HG02678 (cell line): ENCODE data around the gene CCT6A.
"Not testable (repeated sequence)": the region's sequence is repeated elsewhere in the genome, so short reads cannot be mapped to it uniquely, and the experiment has no call there.

Source experiments
- ATAC-seq: cut with Tn5 transposase; IDR thresholded peaks from one replicate; pipeline ENCODE4 v1.9.1; 2021; ENCODE audit warnings: mild to moderate bottlenecking, moderate library complexity; ENCODE audit not compliant: unreplicated experiment

CCT6A gene, protein sequence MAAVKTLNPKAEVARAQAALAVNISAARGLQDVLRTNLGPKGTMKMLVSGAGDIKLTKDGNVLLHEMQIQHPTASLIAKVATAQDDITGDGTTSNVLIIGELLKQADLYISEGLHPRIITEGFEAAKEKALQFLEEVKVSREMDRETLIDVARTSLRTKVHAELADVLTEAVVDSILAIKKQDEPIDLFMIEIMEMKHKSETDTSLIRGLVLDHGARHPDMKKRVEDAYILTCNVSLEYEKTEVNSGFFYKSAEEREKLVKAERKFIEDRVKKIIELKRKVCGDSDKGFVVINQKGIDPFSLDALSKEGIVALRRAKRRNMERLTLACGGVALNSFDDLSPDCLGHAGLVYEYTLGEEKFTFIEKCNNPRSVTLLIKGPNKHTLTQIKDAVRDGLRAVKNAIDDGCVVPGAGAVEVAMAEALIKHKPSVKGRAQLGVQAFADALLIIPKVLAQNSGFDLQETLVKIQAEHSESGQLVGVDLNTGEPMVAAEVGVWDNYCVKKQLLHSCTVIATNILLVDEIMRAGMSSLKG

GRCh38 chr7:56051339-56052191 lies at the start of gene CCT6A, which contains the start of gene PSPH:
Gene CCT6A (plus strand): TSS chr7:56051765. CDS start chr7:56051849, 84 bp downstream.
Gene PSPH (minus strand): TSS chr7:56051444. CDS start chr7:56021212, 30,232 bp downstream.
- ATAC-seq = peak; percentile 97

GRCh38 chr7:56003749-56004148 lies 47.8 kb upstream of the CCT6A start:
- no peak for ATAC-seq

DNA sequence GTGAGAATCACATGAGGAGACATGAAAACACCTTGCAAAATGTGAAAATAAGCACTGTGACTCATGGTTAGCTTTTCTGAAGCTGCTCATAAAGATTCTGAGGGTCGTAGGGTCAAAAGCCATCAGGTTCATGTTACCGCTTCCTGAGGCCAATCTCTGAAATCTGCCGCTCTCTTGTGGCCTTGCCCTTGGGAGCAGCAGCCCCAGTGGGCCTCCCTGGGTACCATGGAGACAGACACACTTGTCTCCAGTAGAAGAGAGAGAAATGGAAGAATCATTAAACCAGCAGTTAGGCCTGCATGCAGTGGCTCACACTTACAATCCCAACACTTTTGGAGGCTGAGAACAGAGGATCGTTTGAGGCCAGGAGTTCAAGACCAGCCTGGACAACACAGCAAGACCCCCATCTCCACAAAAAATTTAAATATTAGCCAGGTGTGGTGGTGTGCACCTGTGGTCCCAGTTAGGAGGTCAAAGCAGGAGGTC lies 44.4 kb upstream of the CCT6A start:
- ATAC-seq = no peak

- ATAC-seq = no peak
These were observed 43.7 kb upstream of the CCT6A start for GRCh38 chr7:56007891-56008290.

GRCh38 chr7:56009695-56010094 lies 41.9 kb upstream of the CCT6A start:
- no peak for ATAC-seq

DNA sequence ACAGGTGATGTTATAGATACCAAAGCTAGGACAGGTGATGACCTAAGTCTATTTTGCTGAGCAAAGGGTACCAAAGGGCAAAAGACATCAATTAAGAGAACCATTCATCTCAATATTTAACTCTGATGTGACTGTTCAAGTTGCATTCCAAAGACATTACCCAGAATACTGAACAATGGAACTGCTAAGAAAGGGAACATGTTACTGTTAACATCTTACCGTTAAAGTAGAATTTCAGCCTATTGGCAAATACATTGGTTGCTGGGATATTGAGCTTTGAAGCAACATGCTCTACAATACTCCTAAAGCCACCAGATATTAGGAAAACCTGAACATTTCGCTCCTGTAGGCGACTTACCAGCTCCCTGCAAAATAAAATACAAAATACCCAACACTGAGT lies 34.5 kb upstream of the CCT6A start:
- ATAC-seq = not testable (repeated sequence)

DNA sequence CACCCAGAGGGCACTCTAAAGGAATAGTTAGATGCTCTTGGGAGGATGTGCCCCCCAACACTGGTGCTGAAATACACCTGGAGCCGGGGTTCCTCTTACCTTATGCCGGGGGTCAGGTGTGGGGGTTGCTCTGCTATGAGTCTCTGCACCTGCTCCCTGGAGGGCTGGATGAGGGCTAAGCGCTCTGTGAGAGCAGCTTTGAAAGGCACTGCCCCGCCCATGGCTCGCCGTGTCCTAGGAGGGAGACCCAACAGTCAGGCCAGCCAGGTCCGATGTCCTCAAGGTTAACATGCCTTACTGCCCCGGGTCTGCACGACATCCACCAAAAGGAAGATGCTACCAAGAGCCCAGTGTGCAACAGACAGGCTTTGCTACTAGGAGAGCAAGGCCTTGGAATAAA lies 32.1 kb upstream of the CCT6A start:
- ATAC-seq = no peak

DNA sequence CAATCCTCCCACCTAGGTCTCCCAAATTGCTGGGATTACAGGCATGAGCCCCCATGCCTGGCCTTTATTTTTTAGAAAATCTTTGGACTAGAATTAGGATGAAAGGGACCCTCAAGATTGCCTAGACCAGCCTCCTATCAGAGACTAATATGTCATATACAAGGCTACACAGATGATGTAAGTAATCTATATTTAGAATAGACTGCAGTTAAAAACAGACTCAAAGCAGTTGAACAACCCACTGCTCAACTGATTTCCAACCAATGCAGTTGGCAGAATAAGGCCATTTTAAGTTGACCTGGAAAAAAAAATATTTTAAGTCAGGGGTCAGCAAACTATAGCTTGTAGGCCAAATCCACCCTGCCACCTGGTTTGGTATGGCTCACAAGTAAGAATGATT lies 28.1 kb upstream of the CCT6A start:
- no peak for ATAC-seq

DNA sequence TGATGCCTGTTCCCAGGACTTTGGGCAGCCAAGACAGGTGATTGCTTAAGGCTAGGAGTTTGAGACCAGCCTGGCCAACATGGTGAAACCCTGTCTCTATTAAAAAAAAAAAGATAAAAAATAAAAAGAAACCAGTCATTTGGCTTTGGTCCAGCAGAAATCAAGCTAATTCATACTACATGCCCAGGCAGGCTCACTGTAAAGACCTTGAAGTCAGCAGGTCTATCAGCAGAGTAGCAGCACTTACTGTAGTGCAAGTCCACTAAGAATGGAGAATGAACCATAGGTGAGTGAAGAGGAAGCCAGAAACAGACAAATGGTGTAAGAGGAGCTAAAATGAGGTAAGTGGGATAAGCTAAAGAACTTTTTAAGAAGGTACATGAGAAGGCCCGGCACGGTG lies 25.0 kb upstream of the CCT6A start:
- ATAC-seq = no peak

DNA sequence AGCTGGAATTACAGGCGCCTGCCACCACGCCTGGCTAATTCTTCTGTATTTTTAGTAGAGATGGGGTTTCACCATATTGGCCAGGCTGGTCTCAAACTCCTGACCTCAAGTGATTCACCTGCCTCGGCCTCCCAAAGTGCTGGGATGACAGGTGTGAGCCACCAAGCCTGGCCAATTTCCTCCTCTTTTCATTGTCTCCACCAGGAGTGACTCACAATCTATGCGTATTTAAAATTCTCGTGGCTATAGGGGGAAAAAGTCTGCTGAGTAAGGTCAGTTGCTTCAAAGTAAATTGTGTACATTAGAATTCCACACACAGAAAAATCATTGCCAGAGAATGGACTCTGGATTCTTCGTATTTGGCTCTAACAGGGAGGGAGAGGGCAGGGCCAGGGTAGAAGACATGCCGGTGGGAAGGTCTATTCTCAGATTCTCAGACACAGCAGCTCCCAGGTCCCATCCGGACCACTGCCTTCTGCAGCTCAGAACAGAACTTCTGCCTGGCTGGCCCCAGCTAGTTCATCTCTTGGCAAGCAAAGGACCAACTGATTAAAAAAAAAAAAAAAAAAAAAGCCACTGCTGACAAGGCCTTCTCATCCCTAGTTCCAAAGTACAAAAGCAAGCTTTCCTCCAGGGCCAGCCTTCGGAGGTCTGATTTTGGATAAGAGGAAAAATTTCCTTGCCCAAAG lies 22.5 kb upstream of the CCT6A start:
- ATAC-seq = no peak

- ATAC-seq = no peak
These were observed 21.2 kb upstream of the CCT6A start for GRCh38 chr7:56030340-56030739.

DNA sequence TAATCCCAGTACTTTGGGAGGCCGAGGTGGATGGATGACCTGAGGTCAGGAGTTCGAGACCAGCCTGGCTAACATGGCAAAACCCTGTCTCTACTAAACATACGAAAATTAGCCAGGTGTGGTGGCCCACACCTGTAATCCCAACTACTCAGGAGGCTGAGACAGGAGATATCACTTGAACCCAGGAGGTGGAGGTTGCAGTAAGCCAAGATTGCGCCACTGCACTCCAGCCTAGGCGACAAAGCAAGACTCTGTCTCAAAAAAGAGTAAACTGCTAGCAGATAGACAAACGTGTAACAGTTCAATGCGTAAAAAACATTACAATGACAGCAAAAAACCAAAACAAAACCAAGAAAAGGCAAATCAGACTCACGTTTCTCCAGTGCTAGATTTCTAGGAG lies 20.0 kb upstream of the CCT6A start:
- not testable (repeated sequence) for ATAC-seq

- not testable (repeated sequence) for ATAC-seq
These were observed 19.0 kb upstream of the CCT6A start for GRCh38 chr7:56032578-56032977.

DNA sequence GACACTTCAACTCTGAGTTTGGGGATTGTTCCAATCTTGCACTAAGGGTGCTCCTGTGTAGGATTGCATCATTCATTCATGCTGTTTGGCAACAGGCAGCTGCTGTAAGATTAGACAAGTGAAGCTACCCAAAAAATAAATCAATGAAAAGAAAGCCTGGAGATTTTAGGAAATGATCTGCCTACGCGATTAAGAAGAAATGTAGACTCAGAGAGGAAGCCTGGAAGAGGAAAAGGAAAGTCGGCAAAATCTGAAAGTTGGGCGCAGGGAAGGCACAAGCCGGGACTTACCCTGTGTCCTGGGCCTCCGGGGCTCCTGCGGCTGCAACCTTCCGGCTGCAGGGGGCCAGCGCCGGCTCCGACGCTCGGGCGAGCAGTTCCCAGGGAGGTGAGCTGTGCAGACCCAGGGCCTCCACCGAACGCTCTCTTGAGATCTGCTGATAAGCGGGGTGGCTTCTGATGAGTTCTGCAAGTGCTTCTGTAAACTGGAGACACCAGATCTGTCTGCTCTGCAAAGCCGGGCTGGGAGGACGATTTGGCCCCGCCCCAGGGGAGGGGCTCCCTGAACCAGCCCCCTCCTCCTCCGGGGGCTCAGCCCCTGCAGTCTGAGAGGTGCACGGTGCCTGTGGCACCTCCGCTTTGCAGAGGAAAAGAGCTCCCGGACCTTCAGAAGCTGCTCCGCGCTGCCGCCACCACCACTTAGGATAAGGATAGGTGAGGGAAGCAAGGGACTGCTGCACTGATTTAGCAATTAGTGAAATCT lies 17.7 kb upstream of the CCT6A start:
- peak; percentile 98 for ATAC-seq

- no peak for ATAC-seq
These were observed 10.8 kb upstream of the CCT6A start for GRCh38 chr7:56040730-56041129.

GRCh38 chr7:56045758-56046157 lies 5.8 kb upstream of the CCT6A start:
- ATAC-seq = not testable (repeated sequence)

DNA sequence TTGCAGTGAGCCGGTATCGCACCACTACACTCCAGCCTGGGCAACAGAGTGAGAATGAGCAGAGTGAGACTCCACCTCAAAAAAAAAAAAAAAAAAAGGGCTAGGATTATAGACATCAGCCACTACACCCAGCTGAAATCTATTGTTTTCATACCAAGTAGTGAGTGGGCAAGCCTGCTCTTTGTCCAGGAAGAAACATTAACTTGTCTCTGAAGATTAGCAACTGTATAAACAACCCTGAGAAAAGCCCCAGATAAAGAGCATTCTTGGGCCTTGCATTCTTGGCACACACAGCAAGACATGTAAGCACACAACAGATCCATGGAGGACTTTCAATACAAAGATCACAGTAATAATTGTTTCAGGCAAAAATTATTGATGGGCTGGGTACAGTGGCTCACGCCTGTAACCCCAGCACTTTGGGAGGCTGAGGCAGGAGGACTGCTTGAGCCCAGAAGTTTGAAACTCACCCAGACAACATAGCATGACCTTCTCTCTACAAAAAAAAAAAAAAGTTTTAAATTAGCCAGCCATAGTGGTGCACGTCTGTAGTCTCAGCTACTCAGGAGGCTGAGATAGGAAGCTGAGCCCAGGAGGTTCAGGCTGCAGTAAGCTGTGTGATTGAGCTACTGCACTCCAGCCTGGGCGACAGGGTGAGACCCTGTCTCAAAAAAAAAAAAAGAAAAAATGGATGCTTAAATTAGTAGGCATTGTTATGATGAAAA lies 4.7 kb upstream of the CCT6A start:
- ATAC-seq = no peak

DNA sequence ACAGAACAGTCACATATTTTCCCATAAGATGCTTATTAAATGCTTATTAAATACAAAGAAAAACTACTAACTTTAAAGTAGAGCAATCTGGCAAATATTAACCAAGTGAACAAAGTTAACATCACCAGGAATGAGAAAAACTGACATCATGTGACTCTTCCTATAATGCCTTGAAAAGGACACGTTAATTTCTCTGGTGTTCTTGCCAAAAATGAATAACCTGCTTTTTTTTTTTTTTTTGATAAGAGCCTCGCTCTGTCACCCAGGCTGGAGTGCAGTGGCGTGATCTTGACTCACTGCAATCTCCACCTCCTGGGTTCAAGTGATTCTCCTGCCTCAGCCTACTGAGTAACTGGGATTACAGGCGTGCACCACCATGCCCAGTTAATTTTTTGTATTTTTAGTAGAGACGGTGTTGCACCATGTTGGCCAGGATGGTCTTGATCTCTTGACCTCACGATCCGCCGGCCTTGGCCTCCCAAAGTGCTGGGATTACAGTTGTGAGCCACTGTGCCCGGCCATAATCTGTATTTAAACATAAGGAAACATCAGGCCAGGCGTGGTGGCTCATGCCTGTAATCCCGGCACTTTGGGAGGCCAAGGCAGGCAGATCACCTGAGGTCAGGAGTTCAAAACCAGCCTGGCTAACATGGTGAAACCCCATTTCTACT lies 4.0 kb upstream of the CCT6A start:
- not testable (repeated sequence) for ATAC-seq

- ATAC-seq = no peak
These were observed 3.3 kb upstream of the CCT6A start for GRCh38 chr7:56048245-56048644.
